Right lobe of liver (tissue), 4 donors: ENCODE measurements around the gene GDPD5.

Experiments
- CTCF ChIP-seq, 4 donors: fragments of 200-600 bp in 3 of 4; fragments of 450-650 bp in 1 of 4; IDR thresholded peaks; one replicate each; pipeline versions ENCODE4 v1.5.1 to v1.8.0; 2016 to 2022; ENCODE audit warnings: antibody characterized with exemption in 4 of 4, mild to moderate bottlenecking in 2 of 4
- POLR2A ChIP-seq: fragments of 450-650 bp; IDR thresholded peaks from one replicate; pipeline ENCODE4 v1.6.1; 2017; ENCODE audit warnings: antibody characterized with exemption, mild to moderate bottlenecking
- donor health status: DM: no; HTN: no; CAD: no.
- donor health status: DM: no; HTN: no; CAD: no.
- donor health status: DM: no; HTN: yes; CAD: no.

GRCh38 chr11:75408957-75409219 is 116.9 kb downstream of the GDPD5 start:
- TF ChIP-seq CTCF (IDR thresholded peaks at IDR 0.05) (no peak), POLR2A (no peak)
